HG03342 (cell line): Measurements from ENCODE around the gene CAMK2G.
"Not testable (repeated sequence)": the region's sequence is repeated elsewhere in the genome, so short reads cannot be mapped to it uniquely, and the experiment has no call there.

ENCODE experiments used
- ATAC-seq: cut with Tn5 transposase; IDR thresholded peaks from one replicate; pipeline ENCODE4 v1.9.1; 2021; ENCODE audit warnings: mild to moderate bottlenecking, moderate library complexity; ENCODE audit not compliant: unreplicated experiment

The CAMK2G gene

DNA sequence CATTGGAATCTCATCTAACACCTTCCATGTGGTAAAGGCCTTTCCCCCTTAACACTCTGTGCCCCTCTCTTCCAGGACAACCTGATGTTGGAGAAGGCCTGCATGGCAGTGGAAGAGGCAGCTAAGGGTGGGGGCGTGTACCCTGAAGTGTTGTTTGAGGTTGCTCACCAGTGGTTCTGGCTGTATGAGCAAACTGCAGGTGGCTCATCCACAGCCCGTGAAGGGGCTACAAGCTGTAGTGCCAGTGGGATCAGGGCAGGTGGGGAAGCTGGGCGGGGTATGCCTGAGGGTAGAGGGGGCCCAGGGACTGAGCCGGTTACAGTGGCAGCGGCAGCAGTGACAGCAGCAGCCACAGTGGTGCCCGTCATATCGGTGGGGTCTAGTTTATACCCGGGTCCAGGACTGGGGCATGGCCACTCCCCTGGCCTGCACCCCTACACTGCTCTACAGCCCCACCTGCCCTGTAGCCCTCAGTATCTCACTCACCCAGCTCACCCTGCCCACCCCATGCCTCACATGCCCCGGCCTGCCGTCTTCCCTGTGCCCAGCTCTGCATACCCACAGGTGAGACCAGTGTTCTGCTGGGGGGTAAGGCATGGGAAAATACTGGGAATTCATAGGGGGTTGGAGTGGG is 75.3 kb downstream of the CAMK2G start:
- ATAC-seq: no peak

DNA sequence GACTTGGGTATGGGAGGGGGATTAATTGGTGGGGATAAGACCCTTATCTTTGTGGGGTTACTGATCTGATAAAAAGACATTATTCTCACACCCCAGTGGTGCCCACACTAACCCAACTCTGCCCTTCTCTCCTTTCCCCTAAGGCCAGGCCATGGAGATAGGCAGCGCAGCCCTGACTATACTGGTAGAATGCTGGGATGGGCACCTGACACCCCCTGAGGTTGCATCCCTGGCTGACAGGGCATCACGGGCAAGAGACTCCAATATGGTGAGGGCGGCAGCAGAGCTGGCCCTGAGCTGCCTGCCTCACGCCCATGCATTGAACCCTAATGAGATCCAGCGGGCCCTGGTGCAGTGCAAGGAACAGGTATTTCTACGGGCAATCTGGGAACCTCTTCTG is 76.3 kb downstream of the CAMK2G start:
- no peak for ATAC-seq

- ATAC-seq: no peak
Observed at GRCh38 chr10:73797324-73798025, 76.9 kb downstream of the CAMK2G start.

DNA sequence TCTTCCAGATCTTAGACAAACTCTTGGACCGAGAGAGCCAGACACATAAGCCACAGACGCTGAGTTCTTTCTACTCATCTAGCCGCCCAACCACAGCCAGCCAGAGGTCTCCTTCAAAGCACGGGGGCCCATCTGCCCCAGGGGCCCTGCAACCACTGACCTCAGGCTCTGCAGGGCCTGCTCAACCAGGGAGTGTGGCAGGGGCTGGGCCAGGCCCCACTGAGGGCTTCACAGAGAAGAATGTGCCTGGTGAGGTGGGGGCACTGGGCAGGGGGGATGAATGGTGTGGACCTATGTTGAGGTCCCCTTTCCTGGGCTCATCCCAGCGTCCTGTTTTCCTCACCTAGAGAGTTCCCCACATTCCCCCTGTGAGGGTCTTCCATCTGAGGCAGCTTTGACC is 77.6 kb downstream of the CAMK2G start:
- ATAC-seq: no peak

DNA sequence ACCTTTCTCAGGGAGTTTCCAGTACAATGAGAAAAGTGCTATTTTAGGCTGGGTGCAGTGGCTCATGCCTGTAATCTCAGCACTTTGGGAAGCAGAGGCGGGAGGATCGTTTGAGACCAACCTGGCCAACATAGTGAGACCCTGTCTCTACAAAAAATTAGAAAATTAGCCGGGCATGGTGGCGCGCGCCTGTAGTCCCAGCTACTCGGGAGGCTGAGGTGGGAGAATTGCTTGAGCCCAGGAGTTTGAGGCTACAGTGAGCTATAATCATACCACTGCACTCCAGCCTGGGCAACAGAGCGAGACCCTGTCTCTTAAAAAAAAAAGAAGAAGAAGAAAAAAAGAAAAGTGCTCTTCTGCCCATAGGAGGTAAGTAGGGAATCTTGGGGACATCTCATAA is 78.3 kb downstream of the CAMK2G start:
- ATAC-seq: not testable (repeated sequence)

GRCh38 chr10:73795491-73795890 is 78.9 kb downstream of the CAMK2G start:
- ATAC-seq: not testable (repeated sequence)

DNA sequence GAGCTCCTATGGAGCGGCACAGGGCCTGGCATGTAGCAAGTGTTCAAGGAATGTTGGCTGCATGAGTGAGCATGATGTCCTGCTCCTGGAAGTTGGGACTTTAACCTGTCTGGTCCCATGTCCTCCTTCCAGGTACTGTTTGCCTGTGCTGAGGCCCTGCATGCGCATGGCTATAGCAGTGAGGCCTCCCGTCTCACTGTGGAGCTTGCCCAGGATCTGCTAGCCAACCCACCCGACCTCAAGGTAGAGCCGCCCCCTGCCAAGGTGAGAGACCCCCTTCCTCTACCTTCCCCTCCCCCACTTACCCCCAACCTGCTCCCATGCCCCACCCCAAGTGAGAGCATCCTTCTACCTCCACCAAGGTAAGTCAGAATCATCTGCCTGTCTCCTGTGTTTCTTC is 80.9 kb downstream of the CAMK2G start:
- no peak for ATAC-seq

DNA sequence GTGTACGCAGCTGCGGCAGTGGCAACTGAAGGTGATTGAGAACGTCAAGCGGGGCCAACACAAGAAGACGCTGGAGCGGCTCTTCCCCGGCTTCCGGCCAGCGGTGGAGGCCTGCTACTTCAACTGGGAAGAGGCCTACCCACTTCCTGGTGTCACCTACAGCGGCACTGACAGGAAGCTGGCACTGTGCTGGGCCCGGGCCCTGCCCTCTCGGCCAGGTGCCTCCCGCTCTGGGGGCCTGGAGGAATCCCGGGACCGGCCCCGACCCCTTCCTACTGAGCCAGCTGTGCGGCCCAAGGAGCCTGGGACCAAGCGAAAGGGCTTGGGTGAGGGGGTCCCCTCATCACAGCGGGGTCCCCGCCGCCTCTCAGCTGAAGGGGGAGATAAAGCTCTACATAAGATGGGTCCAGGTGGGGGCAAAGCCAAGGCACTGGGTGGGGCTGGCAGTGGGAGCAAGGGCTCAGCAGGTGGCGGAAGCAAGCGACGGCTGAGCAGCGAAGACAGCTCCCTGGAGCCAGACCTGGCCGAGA is 82.4 kb downstream of the CAMK2G start:
- ATAC-seq: no peak

GRCh38 chr10:73790886-73791625 is 83.3 kb downstream of the CAMK2G start:
- ATAC-seq: no peak

GRCh38 chr10:73789659-73790055 is 84.7 kb downstream of the CAMK2G start:
- ATAC-seq: no peak

- ATAC-seq: no peak
Observed at GRCh38 chr10:73788864-73789658, 85.3 kb downstream of the CAMK2G start.

- not testable (repeated sequence) for ATAC-seq
Observed at GRCh38 chr10:73787031-73787800, 87.1 kb downstream of the CAMK2G start.

- ATAC-seq: no peak
Observed at GRCh38 chr10:73786512-73786885, 87.9 kb downstream of the CAMK2G start.

GRCh38 chr10:73785721-73786511 is 88.4 kb downstream of the CAMK2G start:
- ATAC-seq: peak; percentile 6

- peak; percentile 78 for ATAC-seq
Observed at GRCh38 chr10:73785211-73785720, 89.1 kb downstream of the CAMK2G start, which contains the start of gene ZSWIM8. TSS of gene ZSWIM8 (plus strand) at chr10:73785606. CDS start at chr10:73785879, 273 bp downstream.

DNA sequence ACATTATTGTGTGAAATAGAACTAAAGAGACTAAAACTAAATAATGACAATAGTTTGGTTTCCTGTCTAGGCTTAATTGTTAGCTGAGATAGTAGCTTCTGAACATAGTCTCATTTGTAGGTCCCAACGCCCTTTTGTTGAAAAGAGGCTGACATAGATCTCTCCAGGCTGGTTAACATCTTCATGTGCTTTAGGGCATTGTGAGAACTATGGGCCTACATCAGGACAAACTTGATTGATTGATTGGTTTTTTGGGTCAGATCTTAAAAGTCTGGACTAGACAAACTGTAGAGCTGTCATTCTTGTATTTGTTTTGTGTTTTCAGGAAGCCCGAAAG is 91.6 kb downstream of the CAMK2G start:
- no peak for ATAC-seq

- peak; percentile 55 for ATAC-seq
Observed at GRCh38 chr10:73781879-73782748, 92.2 kb downstream of the CAMK2G start, which contains the start of gene CHCHD1. TSS of gene CHCHD1 (plus strand) at chr10:73782048. CDS start at chr10:73782076, 28 bp downstream.

DNA sequence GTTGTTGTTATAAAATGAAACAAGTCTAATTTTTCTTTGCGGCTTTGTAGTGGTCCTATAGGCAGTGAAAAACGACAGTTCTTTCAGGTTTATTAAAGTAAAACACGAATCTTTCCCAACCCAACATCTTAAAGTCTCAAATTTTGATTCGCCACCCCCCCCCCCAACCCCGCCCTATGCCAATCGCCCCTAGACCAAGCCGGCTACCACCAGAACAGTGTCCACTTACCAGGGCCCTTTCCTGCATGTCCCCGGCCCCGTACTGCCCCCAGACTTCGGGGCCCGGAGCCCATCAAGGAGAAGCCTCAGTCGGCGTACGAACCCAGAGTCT is 92.8 kb downstream of the CAMK2G start:
- ATAC-seq: no peak
